SK-N-SH treated with all-trans-retinoic acid at 6 μM for 48 hours (cell line): ENCODE measurements around the gene TNPO3.

Source experiments
- ATAC-seq: fragments of 200-7000 bp; cut with Tn5 transposase; 3 replicates; pipeline ENCODE4 v1.9.1; 2020; ENCODE audit warnings: mild to moderate bottlenecking, moderate library complexity
- ARNTL ChIP-seq: fragments of 450-650 bp; formaldehyde crosslinking; IDR thresholded peaks from 2 replicates; pipeline ENCODE4 v1.5.0; 2020; ENCODE audit warnings: low read depth, mild to moderate bottlenecking, moderate library complexity, borderline replicate concordance
- BACH2 ChIP-seq: fragments of 250-450 bp; sonication (Bioruptor Pico); IDR thresholded peaks from 2 replicates; pipeline ENCODE4 v1.9.0; 2021; ENCODE audit warnings: mild to moderate bottlenecking, borderline replicate concordance
- CREB5 ChIP-seq: fragments of 250-450 bp; sonication (Bioruptor Pico); IDR thresholded peaks from 2 replicates; pipeline ENCODE4 v1.5.1; 2020; ENCODE audit warnings: low read depth, mild to moderate bottlenecking, moderate library complexity
- CSDC2 ChIP-seq: fragments of 250-450 bp; sonication (Bioruptor Pico); IDR thresholded peaks from 2 replicates; pipeline ENCODE4 v1.5.0; 2020; ENCODE audit warnings: mild to moderate bottlenecking, moderate library complexity
- CSRNP3 ChIP-seq: fragments of 250-450 bp; sonication (Bioruptor Pico); IDR thresholded peaks from 2 replicates; pipeline ENCODE4 v1.5.1; 2021; ENCODE audit warnings: mild to moderate bottlenecking, moderate library complexity
- ESRRG ChIP-seq: fragments of 250-450 bp; sonication (Bioruptor Pico); IDR thresholded peaks from 2 replicates; pipeline ENCODE4 v1.6.1; 2021; ENCODE audit warnings: mild to moderate bottlenecking
- GLIS3 ChIP-seq: fragments of 250-450 bp; sonication (Bioruptor Pico); IDR thresholded peaks from 2 replicates; pipeline ENCODE4 v1.5.0; 2020; ENCODE audit warnings: mild to moderate bottlenecking, moderate library complexity
- ISL1 ChIP-seq: fragments of 250-450 bp; sonication (Bioruptor Pico); IDR thresholded peaks from 2 replicates; pipeline ENCODE4 v2.1.2; 2022; ENCODE audit warnings: mild to moderate bottlenecking, moderate library complexity
- OSR1 ChIP-seq: fragments of 250-450 bp; sonication (Bioruptor Pico); IDR thresholded peaks from 2 replicates; pipeline ENCODE4 v1.8.0; 2022; ENCODE audit warnings: moderate library complexity, mild to moderate bottlenecking, inconsistent platforms
- PATZ1 ChIP-seq: fragments of 250-450 bp; sonication (Bioruptor Pico); IDR thresholded peaks from 2 replicates; pipeline ENCODE4 v1.8.0; 2020; ENCODE audit warnings: mild to moderate bottlenecking, moderate library complexity, borderline replicate concordance
- POU6F1 ChIP-seq: fragments of 250-450 bp; sonication (Bioruptor Pico); IDR thresholded peaks from 2 replicates; pipeline ENCODE4 v1.8.0; 2021; ENCODE audit warnings: low read depth, mild to moderate bottlenecking, moderate library complexity, borderline replicate concordance
- PPARA ChIP-seq: fragments of 250-450 bp; sonication (Bioruptor Pico); IDR thresholded peaks from 2 replicates; pipeline ENCODE4 v1.5.0; 2020; ENCODE audit warnings: mild to moderate bottlenecking, borderline replicate concordance
- RARB ChIP-seq: fragments of 250-450 bp; sonication (Bioruptor Pico); IDR thresholded peaks from 2 replicates; pipeline ENCODE4 v1.8.0; 2021; ENCODE audit warnings: mild to moderate bottlenecking, moderate library complexity
- SNAI2 ChIP-seq: fragments of 250-450 bp; sonication (Bioruptor Pico); IDR thresholded peaks from 2 replicates; pipeline ENCODE4 v1.5.0; 2020; ENCODE audit warnings: mild to moderate bottlenecking, moderate library complexity
- TCF4 ChIP-seq: fragments of 250-450 bp; sonication (Bioruptor Pico); IDR thresholded peaks from 2 replicates; pipeline ENCODE4 v1.8.0; 2021; ENCODE audit warnings: mild to moderate bottlenecking, moderate library complexity, borderline replicate concordance
- TSHZ2 ChIP-seq: fragments of 250-450 bp; sonication (Bioruptor Pico); IDR thresholded peaks from 2 replicates; pipeline ENCODE4 v1.5.0; 2020; ENCODE audit warnings: mild to moderate bottlenecking, moderate library complexity
- ZC3H10 ChIP-seq: fragments of 250-450 bp; sonication (Bioruptor Pico); IDR thresholded peaks from 2 replicates; pipeline ENCODE4 v1.5.1; 2021; ENCODE audit warnings: mild to moderate bottlenecking, moderate library complexity
- ZFP3 ChIP-seq: fragments of 250-450 bp; sonication (Bioruptor Pico); IDR thresholded peaks from 2 replicates; pipeline ENCODE4 v1.5.0; 2020; ENCODE audit warnings: mild to moderate bottlenecking, moderate library complexity
- ZFP30 ChIP-seq: fragments of 450-650 bp; formaldehyde crosslinking; IDR thresholded peaks from 2 replicates; pipeline ENCODE4 v1.5.0; 2022; ENCODE audit warnings: mild to moderate bottlenecking, moderate library complexity
- ZNF565 ChIP-seq: fragments of 450-650 bp; formaldehyde crosslinking; conservative IDR thresholded peaks from 2 replicates; pipeline ENCODE4 v1.5.0; 2020; ENCODE audit warnings: low read depth, mild to moderate bottlenecking, moderate library complexity
- ZNF70 ChIP-seq: fragments of 450-650 bp; formaldehyde crosslinking; IDR thresholded peaks from 2 replicates; pipeline ENCODE4 v1.5.0; 2020; ENCODE audit warnings: mild to moderate bottlenecking, moderate library complexity
- ZNF8 ChIP-seq: fragments of 450-650 bp; formaldehyde crosslinking; IDR thresholded peaks from 2 replicates; pipeline ENCODE4 v1.5.0; 2020; ENCODE audit warnings: mild to moderate bottlenecking, moderate library complexity

TNPO3 gene

GRCh38 chr7:129013048-129013724, 41.7 kb downstream of the TNPO3 start:
- no peak for TF ChIP-seq POU6F1 (CRISPR knock-in tag)
- TF ChIP-seq PPARA (CRISPR knock-in tag), result no peak
- TF ChIP-seq ARNTL (CRISPR knock-in tag), result no peak
- TF ChIP-seq ZNF70, result no peak
- TF ChIP-seq GLIS3, result no peak
- no peak for TF ChIP-seq BACH2 (CRISPR knock-in tag)
- no peak for TF ChIP-seq TCF4 (CRISPR knock-in tag)
- no peak for TF ChIP-seq ZFP30 (CRISPR knock-in tag)
- TF ChIP-seq CSRNP3 (CRISPR knock-in tag), result no peak
- no peak for TF ChIP-seq ISL1 (CRISPR knock-in tag)
- TF ChIP-seq ZNF565 (CRISPR knock-in tag), result no peak
- TF ChIP-seq ESRRG (CRISPR knock-in tag), result no peak
- TF ChIP-seq RARB (CRISPR knock-in tag), result no peak
- TF ChIP-seq, all 23 proteins: peak for 0
- no peak for ATAC-seq

- no peak for ATAC-seq
- TF ChIP-seq PATZ1 (CRISPR knock-in tag) (no peak), ZC3H10 (no peak), OSR1 (CRISPR knock-in tag) (no peak), CSDC2 (CRISPR knock-in tag) (no peak), ZNF8 (CRISPR knock-in tag) (no peak), POU6F1 (CRISPR knock-in tag) (no peak), ESRRG (CRISPR knock-in tag) (no peak), ZNF70 (no peak), PPARA (CRISPR knock-in tag) (no peak), CREB5 (CRISPR knock-in tag) (no peak), SNAI2 (CRISPR knock-in tag) (no peak), ZFP30 (CRISPR knock-in tag) (no peak), RARB (CRISPR knock-in tag) (no peak), ZNF565 (CRISPR knock-in tag) (no peak), BACH2 (CRISPR knock-in tag) (no peak), TSHZ2 (CRISPR knock-in tag) (no peak), CSRNP3 (CRISPR knock-in tag) (no peak), ZFP3 (CRISPR knock-in tag) (no peak), TCF4 (CRISPR knock-in tag) (no peak), ARNTL (CRISPR knock-in tag) (no peak)
Measured at GRCh38 chr7:129012641-129013040, 42.3 kb downstream of the TNPO3 start.
